Activated T-cell treated with anti-CD3 and anti-CD28 coated beads for 4 hours (primary cell): Measurements from ENCODE around the gene MESP2.

Experiments used
- DNase-seq: peaks from one replicate; pipeline ENCODE4 v3.0.0-alpha.2; 2020

MESP2 gene

GRCh38 chr15:89756897-89757296 is 19.2 kb upstream of the MESP2 start:
- DNase-seq: no peak

GRCh38 chr15:89758283-89758682 is 17.8 kb upstream of the MESP2 start:
- no peak for DNase-seq

GRCh38 chr15:89758981-89759380 is 17.2 kb upstream of the MESP2 start:
- no peak for DNase-seq

GRCh38 chr15:89759835-89760234 is 16.3 kb upstream of the MESP2 start:
- no peak for DNase-seq

DNA sequence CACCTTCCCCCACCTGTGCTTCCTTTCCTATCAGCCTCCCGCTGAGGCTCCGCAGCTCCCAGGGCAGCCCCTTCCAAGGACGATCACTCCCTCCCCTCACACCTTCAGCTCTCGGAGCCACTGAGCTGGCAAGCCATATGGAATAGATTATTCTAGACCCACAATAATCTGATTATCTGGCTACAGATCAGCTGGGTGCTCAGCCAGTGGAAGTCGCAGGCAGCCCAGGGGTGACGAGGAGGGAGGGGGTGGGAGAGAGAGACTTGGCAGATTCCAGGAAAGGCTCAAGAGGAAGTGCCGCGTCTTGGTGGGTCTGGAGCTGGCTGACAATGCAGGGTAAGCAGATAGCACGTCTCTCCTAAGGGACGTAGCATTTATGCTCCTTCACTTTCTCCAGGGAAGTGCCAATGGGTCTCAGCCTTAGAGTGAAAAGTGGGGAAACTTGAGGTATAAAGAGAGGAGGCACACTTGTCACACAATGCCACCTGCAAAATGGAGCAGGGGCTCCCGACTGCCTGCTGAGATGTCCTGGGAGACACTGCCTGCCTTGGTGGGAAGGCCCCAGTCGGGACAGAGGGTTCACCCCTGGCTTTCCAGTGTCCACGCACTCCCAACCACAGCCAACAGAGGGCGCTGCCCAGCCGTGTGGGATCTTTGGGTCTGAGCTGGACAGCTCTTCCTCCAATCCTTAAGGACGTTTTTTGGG is 15.7 kb upstream of the MESP2 start:
- peak; percentile 49 for DNase-seq

DNA sequence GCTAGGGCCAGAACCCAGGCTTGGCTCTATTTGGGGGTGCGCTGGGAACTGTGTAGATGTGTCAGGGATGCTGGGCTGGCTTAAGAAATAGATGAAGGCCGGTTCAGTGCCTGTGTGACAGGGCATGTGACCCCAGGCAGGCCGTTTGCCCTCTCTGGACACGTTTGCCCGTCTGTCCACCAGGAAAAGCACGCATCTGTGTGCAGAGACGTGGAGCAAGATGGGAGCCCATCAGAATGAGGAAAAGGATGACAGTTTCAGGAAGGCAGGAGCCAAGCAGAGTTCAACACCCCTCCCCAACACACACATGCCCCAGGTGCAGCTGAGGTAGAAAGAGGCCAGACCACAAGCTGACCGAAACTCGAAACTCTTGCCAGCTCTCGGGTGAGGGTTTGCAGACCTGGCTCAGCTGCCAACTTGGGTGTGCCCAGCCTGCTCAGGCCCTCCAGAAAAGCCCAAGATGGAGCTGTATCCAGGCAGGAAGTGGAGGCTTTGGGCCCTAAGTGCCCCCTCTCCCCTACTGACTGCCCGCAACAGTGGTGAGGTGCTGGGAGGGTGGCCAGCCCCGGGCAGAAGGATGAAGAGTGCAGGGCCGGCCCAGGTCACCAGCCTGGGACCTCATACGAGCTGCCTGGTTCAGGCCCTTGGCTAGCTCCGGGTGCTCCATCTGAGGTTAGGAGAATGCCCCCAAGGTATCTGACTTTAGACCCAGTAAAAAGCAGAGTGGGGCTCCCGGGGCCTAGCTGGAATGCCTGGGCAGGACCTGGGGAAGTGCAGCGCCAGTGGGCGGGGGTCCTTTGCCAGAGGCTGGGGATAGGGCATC is 14.9 kb upstream of the MESP2 start:
- DNase-seq: no peak

DNA sequence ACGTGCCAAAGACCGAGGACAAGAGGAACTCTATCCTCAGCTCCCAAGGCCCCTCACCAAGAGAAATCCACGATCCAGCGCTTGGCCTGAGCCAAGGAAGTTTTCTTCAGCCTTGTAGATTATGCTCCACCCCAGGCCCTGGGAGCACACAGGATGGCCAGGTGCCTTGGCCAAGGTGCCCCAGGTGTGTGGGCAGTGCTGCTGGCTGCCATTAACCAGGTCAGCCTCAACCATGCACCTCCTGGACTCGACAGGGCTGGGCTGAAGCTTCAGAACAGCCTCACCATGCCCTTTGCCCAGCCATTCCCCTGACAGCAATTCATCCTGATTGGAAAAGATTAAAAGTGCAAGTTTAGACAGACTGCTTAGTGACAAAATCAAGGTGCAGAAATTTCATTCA is 14.2 kb upstream of the MESP2 start:
- DNase-seq: no peak

DNA sequence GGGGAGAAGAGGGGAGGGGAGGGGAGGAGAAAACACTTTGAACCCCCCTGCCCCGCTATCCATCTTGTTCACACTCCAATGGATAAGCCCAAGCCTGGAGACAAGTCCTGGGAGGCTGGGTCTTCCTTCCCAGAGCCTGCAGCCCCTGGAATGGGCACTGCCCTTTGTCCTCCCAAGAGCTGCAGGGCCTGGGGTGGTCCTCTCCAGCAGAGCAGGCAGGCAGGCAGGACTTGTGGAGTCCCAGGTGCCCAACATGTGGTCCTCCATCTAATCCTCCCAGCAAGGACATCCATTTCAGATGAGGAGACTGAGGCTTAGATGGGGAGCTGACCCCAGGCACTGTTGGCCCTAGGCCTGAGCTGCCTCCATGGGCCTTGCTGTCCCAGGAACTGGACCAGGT is 10.4 kb upstream of the MESP2 start:
- no peak for DNase-seq

- DNase-seq: no peak
Measured at GRCh38 chr15:89766357-89767311, 9.5 kb upstream of the MESP2 start.

DNA sequence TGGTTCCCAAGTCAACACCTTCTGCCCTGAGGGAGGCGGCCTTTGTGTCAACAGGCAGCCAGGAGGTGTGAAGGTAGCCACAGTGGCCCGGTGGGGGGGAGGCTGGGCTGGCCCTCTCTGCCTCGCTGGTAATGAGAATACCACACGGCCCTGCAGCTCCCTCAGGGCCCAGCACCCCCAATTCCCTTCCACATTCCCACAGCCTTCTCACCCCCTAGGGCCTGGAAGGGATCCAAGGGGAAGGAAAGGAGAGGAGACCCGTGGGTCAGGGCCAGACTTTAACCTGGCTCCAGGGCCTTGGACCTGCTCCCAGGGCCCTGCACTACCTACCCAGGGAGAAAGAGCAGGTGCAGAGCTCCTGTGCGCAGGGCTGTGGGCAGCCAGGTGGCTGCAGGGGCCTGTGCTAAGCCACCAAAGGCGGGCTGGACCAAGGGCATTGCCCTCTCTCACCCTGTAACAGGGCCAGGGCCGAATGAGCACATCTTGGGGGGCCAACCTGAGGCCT is 8.7 kb upstream of the MESP2 start:
- DNase-seq: no peak

- DNase-seq: no peak
Measured at GRCh38 chr15:89768071-89768500, 8.0 kb upstream of the MESP2 start.

- DNase-seq: no peak
Measured at GRCh38 chr15:89769366-89769765, 6.8 kb upstream of the MESP2 start.

GRCh38 chr15:89770041-89770440 is 6.1 kb upstream of the MESP2 start:
- DNase-seq: no peak

DNA sequence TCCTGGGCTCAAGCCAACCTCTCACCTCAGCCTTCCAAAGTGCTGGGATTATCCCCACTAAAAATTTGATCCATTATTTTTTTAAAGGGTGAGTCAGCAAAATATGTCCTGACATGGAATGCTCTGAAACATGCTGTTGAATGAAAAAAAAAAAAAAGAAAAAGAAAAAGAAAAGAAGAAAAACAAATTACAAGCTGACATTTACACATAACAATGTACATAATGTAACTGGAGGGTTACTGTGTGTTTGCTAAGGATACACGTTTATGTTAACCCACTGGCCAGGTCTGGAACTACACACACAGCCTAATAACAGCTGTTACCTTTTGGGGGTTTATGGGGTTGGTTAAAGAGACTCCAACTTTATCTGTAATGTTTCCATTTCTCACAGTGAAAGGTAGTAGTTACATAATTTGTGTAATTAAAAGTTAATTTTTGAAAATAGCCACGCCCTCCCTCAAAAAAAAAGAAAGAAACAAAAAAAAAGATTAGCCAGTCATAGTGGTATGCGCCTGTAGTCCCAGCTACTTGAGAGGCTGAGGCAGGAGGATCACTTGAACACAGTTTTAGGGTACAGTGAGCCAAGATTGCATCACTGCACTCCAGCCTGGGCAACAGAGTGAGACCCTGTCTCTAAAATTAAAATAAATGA is 3.1 kb upstream of the MESP2 start:
- no peak for DNase-seq

DNA sequence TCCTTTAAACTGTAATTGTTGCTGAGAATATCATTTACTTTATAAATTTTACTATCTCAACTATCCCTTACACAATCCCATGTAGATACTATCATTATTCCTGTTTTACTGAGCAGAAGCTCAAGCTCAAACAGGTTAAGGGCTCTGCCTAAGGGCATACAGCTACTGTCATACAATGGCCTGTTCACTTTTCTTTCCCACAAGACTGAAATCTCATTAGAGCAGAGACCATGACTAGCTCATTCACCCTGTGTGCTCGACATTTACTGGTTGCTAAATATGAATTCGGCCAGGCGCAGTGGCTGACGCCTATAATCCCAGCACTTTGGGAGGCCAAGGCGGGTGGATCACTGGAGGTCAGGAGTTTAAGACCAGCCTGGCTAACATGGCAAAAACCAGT is 1.6 kb upstream of the MESP2 start:
- DNase-seq: no peak

DNA sequence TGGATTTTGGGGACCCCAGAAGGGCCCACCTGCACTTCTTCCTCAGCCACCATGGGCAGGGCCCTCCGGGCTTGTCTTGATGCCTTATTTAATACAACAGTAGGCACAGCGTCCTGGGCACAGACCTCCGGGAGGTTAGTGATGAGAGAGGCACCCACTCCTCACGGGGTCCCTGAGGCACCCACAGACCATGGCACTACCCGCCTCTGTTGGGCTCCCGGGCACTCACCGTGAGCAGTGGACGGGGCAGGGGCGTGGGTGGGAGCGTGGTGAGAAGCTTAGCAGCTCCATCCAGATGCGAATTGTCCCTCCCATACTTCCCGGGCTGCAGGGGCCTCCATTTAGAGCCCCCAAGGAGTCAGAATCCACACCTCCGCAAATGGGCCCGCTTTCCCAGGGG is 317 bp upstream of the MESP2 start:
- DNase-seq: no peak

GRCh38 chr15:89777073-89777751 is 1.1 kb downstream of the MESP2 start:
- no peak for DNase-seq

DNA sequence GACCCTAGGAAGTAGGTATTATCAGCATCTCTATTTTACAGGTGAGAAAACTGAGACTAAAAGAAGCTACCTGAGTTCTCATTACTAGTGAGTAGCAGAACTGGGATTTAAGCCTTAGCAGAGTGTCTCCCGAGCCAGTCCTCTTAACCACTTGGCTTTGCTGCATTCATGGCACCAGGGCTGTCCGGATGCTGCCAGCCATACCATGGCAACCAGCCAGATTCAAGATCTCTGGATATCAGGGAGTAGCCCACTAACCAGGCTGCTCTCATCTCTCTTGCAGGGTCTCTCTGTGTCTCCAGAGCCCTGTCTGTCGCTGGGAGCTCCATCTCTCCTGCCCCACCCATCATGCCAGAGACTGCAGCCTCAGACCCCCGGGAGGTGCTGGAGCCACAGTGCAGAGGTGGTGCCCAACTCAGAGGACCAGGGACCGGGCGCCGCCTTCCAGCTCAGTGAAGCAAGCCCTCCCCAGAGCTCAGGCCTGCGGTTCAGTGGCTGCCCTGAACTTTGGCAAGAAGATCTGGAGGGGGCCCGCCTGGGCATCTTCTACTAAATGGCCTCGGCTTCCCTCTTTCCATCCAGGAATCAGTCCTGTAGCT is 1.7 kb downstream of the MESP2 start:
- DNase-seq: no peak

DNA sequence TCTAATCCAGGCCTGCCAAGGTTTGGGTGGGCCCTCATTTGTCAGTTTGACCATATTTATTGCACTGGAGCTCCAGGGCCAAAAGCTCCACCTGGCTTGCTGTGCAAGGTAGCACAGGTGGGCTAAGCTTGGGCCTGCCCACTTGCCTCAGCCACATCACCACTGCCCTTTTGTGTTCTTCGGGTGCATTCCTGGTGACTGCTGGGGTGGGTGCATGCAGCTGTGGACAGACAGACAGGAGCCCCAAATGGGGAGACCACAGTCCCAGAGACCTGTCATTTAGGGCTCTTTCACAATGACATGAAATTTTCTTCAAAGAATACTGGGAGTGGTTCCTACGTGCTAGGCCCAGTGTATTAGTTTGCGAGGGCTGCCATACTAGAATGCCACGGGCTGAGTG is 2.7 kb downstream of the MESP2 start:
- no peak for DNase-seq

DNA sequence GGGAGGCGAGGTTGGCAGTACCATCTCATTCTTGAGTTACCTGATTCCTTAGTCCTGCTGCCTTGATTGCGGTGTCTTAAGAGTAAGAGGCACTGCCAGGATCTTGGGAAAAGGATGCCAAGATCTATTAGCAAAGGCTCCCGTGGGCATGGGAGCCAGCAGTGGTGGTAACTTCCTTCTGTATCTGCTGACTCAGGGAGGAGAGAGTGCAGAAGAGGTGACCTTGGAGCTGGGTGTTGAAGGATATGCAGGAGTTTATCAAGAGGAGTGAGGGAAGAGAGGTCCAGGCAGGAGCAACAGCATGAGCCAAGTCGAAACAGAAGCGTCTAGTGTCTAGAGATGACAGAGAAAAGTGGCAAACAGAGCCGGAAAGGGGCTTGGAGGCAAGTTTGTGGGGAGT is 4.5 kb downstream of the MESP2 start:
- no peak for DNase-seq

- no peak for DNase-seq
Measured at GRCh38 chr15:89781055-89781454, 4.9 kb downstream of the MESP2 start.
